Gastroesophageal sphincter (tissue), 4 donors: ENCODE data around the gene CMIP. TPM values are rescaled to one million over a fixed set of nuclear protein-coding genes. Genes with fewer than 3 reads are reported as not detected.

Experiments
- ATAC-seq: fragments of 150-250 bp; one replicate; pipeline ENCODE4 v1.9.1; 2016; ENCODE audit warnings: mild to moderate bottlenecking, moderate library complexity
- H3K27ac ChIP-seq, 4 donors: fragments of 200-600 bp; sonication (generic) in 3 of 4; 1 replicate in 3 of 4; 2 replicates in 1 of 4; pipeline ENCODE4 v1.5.1; 2016 to 2019
- H3K27me3 ChIP-seq: fragments of 200-600 bp; sonication (generic); one replicate; pipeline ENCODE4 v1.5.1; 2019
- H3K36me3 ChIP-seq, 2 donors: fragments of 200-600 bp; sonication (generic); one replicate each; pipeline ENCODE4 v1.5.1; 2019; ENCODE audit warnings: control low read depth in 1 of 2
- H3K4me1 ChIP-seq, 3 donors: fragments of 200-600 bp; sonication (generic); 1 replicate in 2 of 3; 2 replicates in 1 of 3; pipeline ENCODE4 v1.5.1; 2016 to 2019; ENCODE audit warnings: control low read depth in 2 of 3
- H3K4me3 ChIP-seq, 2 donors: fragments of 200-600 bp; sonication (generic); one replicate each; pipeline ENCODE4 v1.5.1; 2019; ENCODE audit warnings: mild to moderate bottlenecking in 1 of 2, moderate library complexity in 1 of 2
- H3K9me3 ChIP-seq, 3 donors: fragments of 200-600 bp; sonication (generic); one replicate each; pipeline ENCODE4 v1.5.1; 2017 to 2019; ENCODE audit warnings: control low read depth in 2 of 3
- CTCF ChIP-seq, 4 experiments: fragments of 200-600 bp in 2 of 4; fragments of 450-650 bp in 2 of 4; sonication (generic) in 1 of 4; IDR thresholded peaks; one replicate each; pipeline ENCODE4 v1.5.1; 2017 to 2019; ENCODE audit warnings: antibody characterized with exemption in 4 of 4, mild to moderate bottlenecking in 2 of 4, moderate library complexity in 2 of 4
- EP300 ChIP-seq: sonication (generic); formaldehyde crosslinking; IDR thresholded peaks from one replicate; pipeline ENCODE4 v1.6.1; 2017; ENCODE audit warnings: antibody characterized with exemption, mild to moderate bottlenecking
- POLR2A ChIP-seq, 2 donors: fragments of 450-650 bp; IDR thresholded peaks; one replicate each; pipeline ENCODE4 v1.6.1; 2017; ENCODE audit warnings: antibody characterized with exemption in 2 of 2, mild to moderate bottlenecking in 2 of 2, moderate library complexity in 1 of 2
- POLR2AphosphoS5 ChIP-seq: sonication (generic); formaldehyde crosslinking; IDR thresholded peaks from one replicate; pipeline ENCODE4 v1.6.1; 2017; ENCODE audit warnings: antibody characterized with exemption
- WGBS, 2 donors: methylation state at CpG; one replicate each; pipeline ENCODE4 v1.1.5; 2018; ENCODE audit warnings: low coverage in 1 of 2; 5-methylcytosine and 5-hydroxymethylcytosine counted together
- total RNA-seq, 4 donors: library from RNA; depleted of rRNA; stranded (reverse); fragments of >200 nt; gene quantifications; one replicate each; pipeline ENCODE4 v1.1.0, GENCODE V29; 2016

The CMIP gene
- total RNA-seq, 4 donors from 2014 or later = 13.4 to 24.0 (median 19.2) TPM

- H3K27me3 ChIP-seq = no peaks in the 10 kb centered on the region
- TF ChIP-seq POLR2A (IDR thresholded peaks at IDR 0.05) = no peak
- no peak for TF ChIP-seq POLR2AphosphoS5
- no peak for TF ChIP-seq CTCF (IDR thresholded peaks at IDR 0.05)
- no peak for TF ChIP-seq EP300
- H3K9me3 ChIP-seq = no peaks in the 10 kb centered on the region
- ATAC-seq = no peak
- no peak overlapping the region for H3K4me3 ChIP-seq
- H3K36me3 ChIP-seq = no peaks in the 10 kb centered on the region
- H3K4me1 ChIP-seq = peaks cover 0 to 82% (median 6%) of the 10 kb centered on the region in 3 donors
- peak overlapping the region in 2 of 4 donors; percentile 56 to 64 for H3K27ac ChIP-seq
- WGBS, 2 donors = 71 to 76% methylated on average over 14 to 18 of the region's 18 CpGs
Measured at GRCh38 chr16:81491541-81492188, 47.1 kb downstream of the CMIP start.

- no peak overlapping the region for H3K4me3 ChIP-seq
- H3K4me1 ChIP-seq = peaks cover 0 to 81% (median 6%) of the 10 kb centered on the region in 3 donors
Measured at GRCh38 chr16:81492311-81492761, 47.7 kb downstream of the CMIP start.

GRCh38 chr16:81492965-81493754 lies 48.6 kb downstream of the CMIP start:
- peaks cover 0 to 80% (median 6%) of the 10 kb centered on the region in 3 donors for H3K4me1 ChIP-seq
- no peak overlapping the region for H3K4me3 ChIP-seq
- H3K27me3 ChIP-seq = no peaks in the 10 kb centered on the region
- ATAC-seq = no peak
- H3K36me3 ChIP-seq = no peaks in the 10 kb centered on the region
- no peaks in the 10 kb centered on the region for H3K9me3 ChIP-seq
- TF ChIP-seq POLR2AphosphoS5 (no peak), POLR2A (IDR thresholded peaks at IDR 0.05) (no peak), EP300 (no peak), CTCF (IDR thresholded peaks at IDR 0.05) (no peak)
- H3K27ac ChIP-seq = peak overlapping the region in 3 of 4 donors; percentile 1 to 64 (median 56)
- WGBS, 2 donors = 20 to 86% methylated on average over 1 to 11 of the region's 29 CpGs

More at GRCh38 chr16:81492311-81492761, 47.7 kb downstream of the CMIP start:
- no peaks in the 10 kb centered on the region for H3K36me3 ChIP-seq
- 57 to 60% methylated on average over 1 to 4 of the region's 14 CpGs for WGBS, 2 donors
- no peaks in the 10 kb centered on the region for H3K9me3 ChIP-seq
- H3K27me3 ChIP-seq = no peaks in the 10 kb centered on the region
- H3K27ac ChIP-seq = peak overlapping the region in 3 of 4 donors; percentile 1 to 64 (median 56)
- TF ChIP-seq POLR2AphosphoS5 (no peak), POLR2A (IDR thresholded peaks at IDR 0.05) (no peak), CTCF (IDR thresholded peaks at IDR 0.05) (no peak), EP300 (no peak)
- ATAC-seq = no peak

GRCh38 chr16:81493755-81494433 lies 49.3 kb downstream of the CMIP start:
- Histone ChIP-seq H3K27me3 (no peaks in the 10 kb centered on the region), H3K4me1 (peaks cover 0 to 77% (median 6%) of the 10 kb centered on the region in 3 donors), H3K4me3 (no peak overlapping the region), H3K36me3 (no peaks in the 10 kb centered on the region), H3K27ac (peak overlapping the region in 3 of 4 donors; percentile 48 to 64 (median 56)), H3K9me3 (no peaks in the 10 kb centered on the region)
- WGBS, 2 donors = 85% methylated on average over 12 of the region's 23 CpGs; no CpG with 5 or more reads in 1 of the 2 donors
- peak; percentile 40 for ATAC-seq
- no peak for TF ChIP-seq POLR2AphosphoS5
- TF ChIP-seq EP300 = no peak
- TF ChIP-seq CTCF (IDR thresholded peaks at IDR 0.05) = no peak
- TF ChIP-seq POLR2A (IDR thresholded peaks at IDR 0.05) = no peak
